Nephron (organoid): ENCODE measurements around the gene PRTN3.

ENCODE experiments used
- H3K27ac Mint-ChIP-seq, 3 experiments: 2 replicates each; pipeline ENCODE4 v1.8.0; 2020; ENCODE audit warnings: mixed read lengths in 3 of 3, mild to moderate bottlenecking in 2 of 3, moderate library complexity in 1 of 3
- H3K27me3 Mint-ChIP-seq: 2 replicates; pipeline ENCODE4 v1.8.0; 2021; ENCODE audit warnings: low read depth, mild to moderate bottlenecking, moderate library complexity, mixed read lengths
- H3K36me3 Mint-ChIP-seq: 2 replicates; pipeline ENCODE4 v1.8.0; 2020; ENCODE audit warnings: low read depth, mixed read lengths
- H3K4me1 Mint-ChIP-seq: 2 replicates; pipeline ENCODE4 v1.8.0; 2020; ENCODE audit warnings: mixed read lengths
- H3K4me3 Mint-ChIP-seq, 3 experiments: 2 replicates each; pipeline ENCODE4 v1.8.0; 2020; ENCODE audit warnings: mild to moderate bottlenecking in 3 of 3, mixed read lengths in 3 of 3, moderate library complexity in 2 of 3
- H3K9me3 Mint-ChIP-seq: 2 replicates; pipeline ENCODE4 v1.8.0; 2020; ENCODE audit warnings: mixed read lengths
- CTCF ChIP-seq, 3 experiments: fragments of 200-600 bp; sonication (generic); IDR thresholded peaks; one replicate each; pipeline ENCODE4 v1.5.0; 2021; ENCODE audit warnings: antibody characterized with exemption in 3 of 3; ENCODE audit not compliant: unreplicated experiment in 3 of 3

Gene PRTN3

GRCh38 chr19:883661-884211 lies 42.9 kb downstream of the PRTN3 start:
- Mint-ChIP-seq H3K4me3 (no peak overlapping the region), H3K9me3 (no peaks in the 10 kb centered on the region), H3K27ac (no peak overlapping the region), H3K36me3 (peaks cover 39% of the 10 kb centered on the region), H3K27me3 (no peaks in the 10 kb centered on the region), H3K4me1 (no peaks in the 10 kb centered on the region)
- no peak for TF ChIP-seq CTCF (IDR thresholded peaks at IDR 0.05; ENCODE audit: unreplicated experiment in 3 of 3)

- TF ChIP-seq CTCF (IDR thresholded peaks at IDR 0.05; ENCODE audit: unreplicated experiment in 3 of 3) = no peak
- H3K27me3 Mint-ChIP-seq = no peaks in the 10 kb centered on the region
- no peaks in the 10 kb centered on the region for H3K9me3 Mint-ChIP-seq
- H3K27ac Mint-ChIP-seq = no peak overlapping the region
- H3K36me3 Mint-ChIP-seq = peaks cover 39% of the 10 kb centered on the region
- no peaks in the 10 kb centered on the region for H3K4me1 Mint-ChIP-seq
- no peak overlapping the region for H3K4me3 Mint-ChIP-seq
These were observed 43.8 kb downstream of the PRTN3 start for GRCh38 chr19:884420-885211.

GRCh38 chr19:885536-886224 lies 44.9 kb downstream of the PRTN3 start:
- H3K9me3 Mint-ChIP-seq = no peaks in the 10 kb centered on the region
- no peaks in the 10 kb centered on the region for H3K4me1 Mint-ChIP-seq
- TF ChIP-seq CTCF (IDR thresholded peaks at IDR 0.05; ENCODE audit: unreplicated experiment in 3 of 3) = no peak
- peaks cover 40% of the 10 kb centered on the region for H3K36me3 Mint-ChIP-seq
- H3K27ac Mint-ChIP-seq = no peak overlapping the region
- H3K4me3 Mint-ChIP-seq = no peak overlapping the region
- H3K27me3 Mint-ChIP-seq = no peaks in the 10 kb centered on the region

- Mint-ChIP-seq H3K27ac (peak overlapping the region in 1 of 3 experiments; percentile 57), H3K4me1 (no peaks in the 10 kb centered on the region), H3K27me3 (no peaks in the 10 kb centered on the region), H3K4me3 (peak overlapping the region in 1 of 3 experiments; percentile 9), H3K9me3 (no peaks in the 10 kb centered on the region), H3K36me3 (peaks cover 26% of the 10 kb centered on the region)
- TF ChIP-seq CTCF (IDR thresholded peaks at IDR 0.05; ENCODE audit: unreplicated experiment in 3 of 3) = no peak
These were observed 46.3 kb downstream of the PRTN3 start for GRCh38 chr19:887072-887471.

GRCh38 chr19:887599-887998 lies 46.8 kb downstream of the PRTN3 start:
- TF ChIP-seq CTCF (IDR thresholded peaks at IDR 0.05; ENCODE audit: unreplicated experiment in 3 of 3) = no peak
- no peak overlapping the region for H3K27ac Mint-ChIP-seq
- peaks cover 22% of the 10 kb centered on the region for H3K36me3 Mint-ChIP-seq
- no peaks in the 10 kb centered on the region for H3K9me3 Mint-ChIP-seq
- no peaks in the 10 kb centered on the region for H3K4me1 Mint-ChIP-seq
- H3K27me3 Mint-ChIP-seq = no peaks in the 10 kb centered on the region
- H3K4me3 Mint-ChIP-seq = peak overlapping the region in 1 of 3 experiments; percentile 26
